Caki2 (cell line): Measurements from ENCODE around the gene VPS41. TPM values are rescaled to one million over a fixed set of nuclear protein-coding genes. Genes with fewer than 3 reads are reported as not detected.
A peak's percentile ranks its signal among the peaks of the same experiment; 100 is the strongest.

Source experiments
- DNase-seq: peaks from one replicate; pipeline ENCODE4 v3.0.0-alpha.2; 2015; ENCODE audit warnings: low read depth
- in situ Hi-C: cut with HindIII; loops from 2 replicates; pipeline ENCODE4 v1.10.0; 2016; ENCODE audit warnings: low sequenced_read_pairs, low pct_unique_long_range_greater_than_20kb, mixed read lengths
- total RNA-seq: library from RNA; depleted of rRNA; stranded (reverse); fragments of >200 nt; shearing (Covaris generic); gene quantifications from 2 replicates; pipeline ENCODE4 v1.2.3, GENCODE V29; 2014; ENCODE audit warnings: low replicate concordance

The VPS41 gene
- total RNA-seq, 1 experiment from 2014 or later, result 30.3 TPM

DNA sequence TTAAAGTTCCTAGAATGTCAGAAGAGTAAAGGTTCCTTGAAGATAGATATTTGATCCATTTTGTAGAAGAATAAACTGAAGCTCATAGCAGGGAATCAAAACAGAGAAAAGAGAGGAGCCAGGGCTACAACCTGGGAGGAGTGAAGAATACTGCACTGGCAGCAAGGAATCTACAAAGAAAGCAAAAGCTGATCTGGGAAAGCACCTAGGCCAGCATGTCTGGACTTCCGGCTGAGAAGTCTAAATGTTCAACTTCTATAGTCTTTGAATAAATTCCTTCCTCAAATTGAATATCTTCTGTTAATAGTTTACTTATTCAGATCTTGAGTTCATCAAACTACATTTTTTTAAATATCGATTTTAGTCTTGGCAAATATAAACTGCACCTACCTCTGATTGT, 78.2 kb downstream of the VPS41 start:
- DNase-seq, result no peak
- in situ Hi-C loops, result no loop called here

- in situ Hi-C loops, result no loop called here
Measured at GRCh38 chr7:38829488-38830165, 79.4 kb downstream of the VPS41 start.

GRCh38 chr7:38828026-38828425, 81.0 kb downstream of the VPS41 start:
- in situ Hi-C loops, result no loop called here
- no peak for DNase-seq

More at GRCh38 chr7:38829488-38830165, 79.4 kb downstream of the VPS41 start:
- no peak for DNase-seq

DNA sequence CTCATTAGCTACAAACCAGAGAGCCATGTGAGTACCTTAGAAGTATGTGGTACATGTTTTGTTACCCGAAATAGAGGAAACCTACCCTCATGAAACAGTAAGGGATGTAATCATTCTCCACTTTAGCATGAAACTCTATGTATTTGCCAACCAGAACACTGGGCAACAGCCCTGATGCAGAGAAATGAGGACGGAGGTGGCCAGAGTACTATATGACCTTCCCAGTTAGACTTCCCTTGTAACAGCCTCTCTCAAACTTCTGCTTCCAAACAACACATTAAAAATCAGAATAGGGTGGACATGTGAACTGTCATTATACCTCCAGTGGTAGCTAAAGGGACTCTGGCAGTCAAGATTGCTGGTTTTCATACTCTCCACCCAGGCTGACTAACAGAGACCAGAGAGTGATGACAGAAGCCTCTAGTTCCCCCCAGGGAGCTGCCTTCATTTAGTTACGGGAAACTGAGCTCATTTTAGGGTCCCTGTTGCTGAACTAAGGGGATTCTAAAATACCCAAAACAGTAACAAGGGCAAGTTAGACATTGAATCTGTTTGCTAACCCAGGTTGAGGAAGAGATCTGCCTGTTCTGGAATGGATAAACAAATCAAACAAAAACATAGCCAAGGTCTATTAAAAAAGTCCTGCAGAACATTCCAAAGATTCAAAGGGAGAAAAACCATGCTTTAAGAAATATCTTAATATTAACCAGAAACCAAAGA, 83.1 kb downstream of the VPS41 start:
- no peak for DNase-seq
- in situ Hi-C loops, result no loop called here

- no peak for DNase-seq
- in situ Hi-C loops, result no loop called here
Measured at GRCh38 chr7:38824948-38825347, 84.0 kb downstream of the VPS41 start.

DNA sequence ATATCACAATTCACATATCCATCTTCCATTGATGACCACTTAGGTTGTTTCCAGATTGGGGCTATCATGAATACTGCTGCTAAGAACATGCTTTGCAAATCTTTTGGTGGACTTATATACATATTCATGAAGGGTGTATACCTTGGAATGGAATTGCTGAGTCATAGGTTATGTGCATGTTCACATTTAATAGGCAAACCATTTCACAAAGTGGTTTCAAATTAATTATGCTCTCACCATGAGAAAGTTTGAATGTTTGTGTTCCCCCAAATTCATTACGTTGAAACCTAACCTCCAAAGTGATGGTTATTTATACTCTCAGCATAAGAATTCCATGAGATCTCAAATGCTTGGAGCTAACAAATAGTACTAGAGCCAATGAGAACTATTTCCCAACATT, 86.4 kb downstream of the VPS41 start:
- peak; percentile 51 for DNase-seq
- in situ Hi-C loops, result no loop called here

DNA sequence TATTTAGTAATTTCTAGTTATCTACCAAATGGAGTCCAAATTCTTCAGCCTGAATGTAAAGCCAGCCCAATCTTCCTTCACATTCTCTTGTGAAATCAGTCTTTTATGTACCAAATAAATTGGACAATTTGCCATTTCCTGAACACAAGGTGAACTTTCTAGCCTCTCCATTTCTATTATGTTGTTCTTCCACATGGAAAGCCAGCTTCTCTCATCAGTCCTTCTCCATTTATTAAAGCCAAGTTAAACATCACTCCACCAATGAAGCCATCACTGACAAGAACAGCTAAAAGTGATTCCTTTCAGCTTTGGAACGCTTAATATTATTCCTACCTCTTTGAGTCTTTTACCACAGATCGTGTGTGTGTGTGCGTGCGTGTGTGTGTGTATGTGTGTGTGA, 88.4 kb downstream of the VPS41 start:
- in situ Hi-C loops, result no loop called here
- no peak for DNase-seq

DNA sequence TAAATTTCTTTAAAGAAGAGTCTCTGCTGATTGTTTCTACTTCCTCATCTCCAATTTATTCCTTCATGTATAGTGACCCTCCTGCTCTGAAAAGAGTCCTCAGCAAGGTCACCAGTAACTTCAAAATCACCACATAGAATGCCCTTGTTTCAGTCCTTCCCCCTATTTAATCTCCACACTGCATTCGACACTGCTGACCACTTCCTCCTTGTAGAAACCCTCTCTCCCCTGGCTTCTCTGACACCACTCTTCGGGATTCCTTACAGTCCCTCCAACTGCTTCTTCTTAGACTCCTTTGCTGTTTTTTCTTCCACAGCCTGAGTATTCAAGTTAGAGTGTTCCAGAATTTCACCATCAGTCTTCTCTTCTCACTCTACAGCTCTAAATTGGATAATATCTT, 89.5 kb downstream of the VPS41 start:
- no peak for DNase-seq
- in situ Hi-C loops, result no loop called here

- DNase-seq, result no peak
- in situ Hi-C loops, result no loop called here
Measured at GRCh38 chr7:38817526-38817925, 91.5 kb downstream of the VPS41 start.

DNA sequence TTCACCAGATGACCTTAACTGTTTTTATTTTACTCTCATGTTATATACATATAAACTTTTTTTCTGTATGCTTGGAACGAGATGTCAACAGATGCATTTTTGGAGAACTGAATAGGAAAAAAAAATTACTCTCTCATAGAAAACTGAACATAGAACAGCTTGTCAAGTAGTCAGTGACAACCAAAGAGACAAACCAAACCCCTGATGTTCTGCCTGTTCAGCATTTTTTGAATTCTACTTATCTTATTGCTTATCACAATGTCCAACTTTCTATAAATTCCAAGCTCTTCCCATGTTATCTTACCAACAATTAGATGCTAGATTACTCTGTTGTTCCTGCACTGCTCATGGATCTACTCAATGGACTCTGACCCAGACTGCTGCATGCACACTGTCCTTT, 95.2 kb downstream of the VPS41 start:
- in situ Hi-C loops, result no loop called here
- DNase-seq, result no peak

DNA sequence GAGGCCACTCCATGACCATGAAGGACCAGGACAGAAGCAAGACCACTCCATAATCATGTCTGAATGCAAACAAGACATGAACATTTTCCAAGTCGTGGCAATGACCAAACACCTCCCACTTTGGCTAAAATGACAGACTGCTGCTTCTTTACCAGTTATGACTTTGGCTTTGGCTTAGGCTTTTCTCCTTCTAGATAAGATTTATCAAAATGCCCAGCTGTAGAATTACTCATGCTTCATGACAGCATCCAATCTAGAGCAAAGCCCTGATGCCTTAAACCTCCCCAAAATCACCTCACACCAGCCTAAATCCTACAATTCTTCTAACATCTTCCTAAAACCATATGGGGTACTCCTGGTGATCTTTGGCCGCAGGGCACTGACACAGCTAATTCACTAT, 102.1 kb downstream of the VPS41 start:
- in situ Hi-C loops, result no loop called here
- DNase-seq, result no peak

GRCh38 chr7:38801786-38802185, 107.2 kb downstream of the VPS41 start:
- in situ Hi-C loops, result no loop called here
- DNase-seq, result no peak

GRCh38 chr7:38798552-38799267, 110.3 kb downstream of the VPS41 start:
- DNase-seq, result no peak
- in situ Hi-C loops, result no loop called here

GRCh38 chr7:38796626-38797501, 112.1 kb downstream of the VPS41 start:
- DNase-seq, result peak; percentile 44
- in situ Hi-C loops, result no loop called here

DNA sequence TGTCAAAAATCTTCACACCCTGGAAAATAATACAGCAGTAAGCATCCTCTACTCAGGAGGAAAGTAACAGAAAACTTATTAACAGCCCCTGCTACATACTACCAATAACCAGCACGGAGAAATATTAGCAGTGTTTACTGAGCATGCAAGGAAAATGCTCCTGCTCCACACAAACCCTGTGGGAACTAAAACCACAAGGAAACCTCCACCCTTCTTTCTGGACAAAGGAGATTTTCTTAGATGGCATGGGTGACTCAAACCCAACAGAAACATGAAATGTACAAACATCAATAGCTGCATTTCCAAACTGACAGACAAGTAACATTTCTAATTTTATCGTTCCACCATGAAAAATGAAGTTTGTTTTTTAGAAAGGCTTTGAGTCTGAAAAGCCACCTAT, 113.4 kb downstream of the VPS41 start:
- no peak for DNase-seq
- in situ Hi-C loops, result no loop called here

- DNase-seq, result no peak
- in situ Hi-C loops, result no loop called here
Measured at GRCh38 chr7:38781991-38782390, 127.0 kb downstream of the VPS41 start.

DNA sequence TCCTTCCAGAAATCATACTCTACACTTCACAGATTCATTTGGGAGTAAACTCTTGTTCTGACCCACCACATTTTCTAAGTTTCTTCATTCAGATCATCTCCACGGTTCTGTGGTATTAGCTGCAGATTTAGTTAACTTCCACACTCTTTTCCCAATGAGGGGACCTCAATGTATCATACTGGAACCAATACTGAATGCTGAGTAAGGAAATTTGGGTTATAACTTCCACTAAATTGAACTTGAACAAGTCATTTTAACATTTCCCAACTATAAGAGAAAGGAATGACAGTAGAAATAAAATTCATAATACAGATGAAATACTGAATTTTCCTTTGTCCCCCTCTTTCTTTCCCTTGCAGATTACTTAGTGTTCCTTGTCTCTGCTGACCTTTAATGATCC, 131.4 kb downstream of the VPS41 start:
- DNase-seq, result no peak

GRCh38 chr7:38775506-38776175, 133.3 kb downstream of the VPS41 start:
- in situ Hi-C loops, result no loop called here
- DNase-seq, result no peak

More for the DNA sequence above, 131.4 kb downstream of the VPS41 start:
- in situ Hi-C loops, result no loop called here
